GM12892 (cell line): ENCODE measurements around the gene WASF2.

ENCODE experiments used
- POLR2A ChIP-seq: IDR thresholded peaks from 2 replicates; pipeline ENCODE4 v1.6.1; 2011; ENCODE audit warnings: low read depth, low read length, control low read depth
- TAF1 ChIP-seq: IDR thresholded peaks from 2 replicates; pipeline ENCODE4 v1.6.1; 2011; ENCODE audit warnings: low read depth, mild to moderate bottlenecking, control low read depth, low read length, borderline replicate concordance

DNA sequence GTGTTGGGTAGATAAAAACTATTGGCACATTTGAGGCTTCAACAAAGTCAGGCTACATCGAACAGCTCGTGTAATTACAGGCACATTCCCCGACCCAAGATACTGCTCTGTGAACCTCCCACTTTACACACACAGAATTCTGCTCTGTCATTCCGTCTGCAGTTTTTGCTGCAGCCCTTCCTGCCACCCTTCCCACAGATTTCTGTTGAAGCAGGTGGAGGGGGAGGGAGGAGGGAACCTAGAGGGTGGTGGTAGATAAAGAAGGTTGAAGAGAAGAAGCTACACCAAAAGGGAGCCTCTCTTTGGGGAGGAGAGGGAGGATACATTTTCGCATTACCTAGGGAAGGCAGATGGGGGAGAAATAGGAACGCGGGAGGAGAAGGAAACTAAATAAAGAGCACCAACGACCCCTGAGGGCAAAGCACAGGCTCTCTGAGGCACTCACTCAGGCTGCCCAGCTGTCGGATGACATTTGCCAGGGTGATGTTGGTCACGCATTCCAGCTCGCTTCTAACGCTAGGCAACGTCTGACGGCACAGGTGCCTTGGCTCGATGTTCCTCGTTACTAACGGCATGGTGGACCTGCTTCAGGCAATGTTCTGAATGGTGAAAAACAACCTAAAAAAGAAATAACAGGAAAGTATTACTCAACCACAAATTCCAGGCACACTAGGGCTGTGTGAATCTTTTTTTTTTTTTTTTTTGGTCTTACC lies 61.5 kb downstream of the WASF2 start:
- no peak for TF ChIP-seq TAF1
- TF ChIP-seq POLR2A = no peak
